Measurements from ENCODE around the gene FGFBP1. TPM values are rescaled to one million over a fixed set of nuclear protein-coding genes. Genes with fewer than 3 reads are reported as not detected.

The FGFBP1 gene
- total RNA-seq, 1 experiment from 2014 or later, result not detected

- no peaks in the 10 kb centered on the region for H3K4me1 ChIP-seq (ENCODE audit: low read length)
- no peak overlapping the region for H3K9ac ChIP-seq (ENCODE audit: low read length)
- no peak for DNase-seq
- H3K9me3 ChIP-seq (ENCODE audit: low read length), result no peaks in the 10 kb centered on the region
- H4K20me1 ChIP-seq (ENCODE audit: insufficient read depth, low read depth, low read length), result no peaks in the 10 kb centered on the region
- H3K4me2 ChIP-seq (ENCODE audit: low read depth, low read length, poor library complexity, severe bottlenecking), result no peak overlapping the region
- H3K79me2 ChIP-seq (ENCODE audit: low read length), result no peaks in the 10 kb centered on the region
- no peaks in the 10 kb centered on the region for H3K36me3 ChIP-seq (ENCODE audit: insufficient read depth, low read length)
- no peaks in the 10 kb centered on the region for H3K27me3 ChIP-seq (ENCODE audit: low read length)
- no peaks in the 10 kb centered on the region for H3K9me2 ChIP-seq (replicated peaks; ENCODE audit: insufficient read depth, low read length)
- no peak overlapping the region for H3K4me3 ChIP-seq (ENCODE audit: low read length)
- H2AFZ ChIP-seq (ENCODE audit: low read length), result no peak overlapping the region
- no peak overlapping the region for H3K27ac ChIP-seq (ENCODE audit: low read length)
Measured at GRCh38 chr4:15968551-15969300, 30.2 kb upstream of the FGFBP1 start.

GRCh38 chr4:15965325-15965724 is 26.8 kb upstream of the FGFBP1 start:
- H3K36me3 ChIP-seq (ENCODE audit: insufficient read depth, low read length), result no peaks in the 10 kb centered on the region
- H3K9ac ChIP-seq (ENCODE audit: low read length), result no peak overlapping the region
- no peaks in the 10 kb centered on the region for H3K79me2 ChIP-seq (ENCODE audit: low read length)
- no peak for DNase-seq
- no peaks in the 10 kb centered on the region for H3K9me3 ChIP-seq (ENCODE audit: low read length)
- no peak overlapping the region for H3K4me3 ChIP-seq (ENCODE audit: low read length)
- no peaks in the 10 kb centered on the region for H4K20me1 ChIP-seq (ENCODE audit: insufficient read depth, low read depth, low read length)
- no peaks in the 10 kb centered on the region for H3K4me1 ChIP-seq (ENCODE audit: low read length)
- no peak overlapping the region for H2AFZ ChIP-seq (ENCODE audit: low read length)
- no peaks in the 10 kb centered on the region for H3K27me3 ChIP-seq (ENCODE audit: low read length)
- no peak overlapping the region for H3K4me2 ChIP-seq (ENCODE audit: low read depth, low read length, poor library complexity, severe bottlenecking)
- H3K9me2 ChIP-seq (replicated peaks; ENCODE audit: insufficient read depth, low read length), result no peaks in the 10 kb centered on the region
- H3K27ac ChIP-seq (ENCODE audit: low read length), result no peak overlapping the region

- no peaks in the 10 kb centered on the region for H3K27me3 ChIP-seq (ENCODE audit: low read length)
- DNase-seq, result peak; percentile 54
- no peaks in the 10 kb centered on the region for H3K4me1 ChIP-seq (ENCODE audit: low read length)
Measured at GRCh38 chr4:15964159-15964558, 25.6 kb upstream of the FGFBP1 start.

DNA sequence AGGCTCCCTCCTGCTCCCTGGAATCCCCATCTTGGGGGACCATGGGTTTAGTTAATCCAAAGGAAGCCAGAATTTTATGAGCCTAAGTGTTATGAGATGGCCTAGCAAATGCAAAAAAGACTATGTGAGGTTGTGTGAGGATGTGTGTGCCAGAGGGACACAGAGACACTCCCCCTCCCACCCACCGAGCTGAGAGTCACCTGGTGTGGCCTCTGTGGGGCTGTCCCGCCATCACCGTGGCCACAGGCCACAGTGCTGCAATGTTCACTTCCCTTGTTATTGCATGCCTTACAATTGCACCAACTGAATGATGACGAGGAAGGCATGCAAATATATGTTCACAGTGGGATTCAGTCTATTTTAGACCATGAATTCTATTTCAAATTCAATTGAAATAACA is 25.0 kb upstream of the FGFBP1 start:
- H3K27me3 ChIP-seq (ENCODE audit: low read length), result no peaks in the 10 kb centered on the region
- H3K27ac ChIP-seq (ENCODE audit: low read length), result no peak overlapping the region

More at GRCh38 chr4:15964159-15964558, 25.6 kb upstream of the FGFBP1 start:
- no peaks in the 10 kb centered on the region for H3K79me2 ChIP-seq (ENCODE audit: low read length)
- H3K4me3 ChIP-seq (ENCODE audit: low read length), result no peak overlapping the region
- H3K9ac ChIP-seq (ENCODE audit: low read length), result no peak overlapping the region
- no peaks in the 10 kb centered on the region for H3K9me2 ChIP-seq (replicated peaks; ENCODE audit: insufficient read depth, low read length)
- H3K27ac ChIP-seq (ENCODE audit: low read length), result no peak overlapping the region
- no peaks in the 10 kb centered on the region for H4K20me1 ChIP-seq (ENCODE audit: insufficient read depth, low read depth, low read length)
- H3K36me3 ChIP-seq (ENCODE audit: insufficient read depth, low read length), result no peaks in the 10 kb centered on the region
- H2AFZ ChIP-seq (ENCODE audit: low read length), result no peak overlapping the region
- no peak overlapping the region for H3K4me2 ChIP-seq (ENCODE audit: low read depth, low read length, poor library complexity, severe bottlenecking)
- H3K9me3 ChIP-seq (ENCODE audit: low read length), result no peaks in the 10 kb centered on the region

GRCh38 chr4:15963001-15963451 is 24.5 kb upstream of the FGFBP1 start, which contains the start of gene FGFBP2:
FGFBP2 (minus strand) TSS chr4:15963175; CDS start chr4:15963129, 46 bp downstream.
- Histone ChIP-seq H3K36me3 (ENCODE audit: insufficient read depth, low read length) (no peaks in the 10 kb centered on the region), H3K4me1 (ENCODE audit: low read length) (no peaks in the 10 kb centered on the region), H3K9ac (ENCODE audit: low read length) (no peak within 1 kb of the TSS), H3K4me3 (ENCODE audit: low read length) (no peak within 1 kb of the TSS), H3K9me2 (replicated peaks; ENCODE audit: insufficient read depth, low read length) (no peaks in the 10 kb centered on the region), H3K27me3 (ENCODE audit: low read length) (no peaks in the 10 kb centered on the region), H3K27ac (ENCODE audit: low read length) (no peak within 1 kb of the TSS), H4K20me1 (ENCODE audit: insufficient read depth, low read depth, low read length) (no peaks in the 10 kb centered on the region), H3K4me2 (ENCODE audit: low read depth, low read length, poor library complexity, severe bottlenecking) (no peak within 1 kb of the TSS), H3K9me3 (ENCODE audit: low read length) (no peaks in the 10 kb centered on the region), H2AFZ (ENCODE audit: low read length) (no peak within 1 kb of the TSS), H3K79me2 (ENCODE audit: low read length) (no peaks in the 10 kb centered on the region)
- DNase-seq, result peak; percentile 76

More for the DNA sequence above, 25.0 kb upstream of the FGFBP1 start:
- Histone ChIP-seq H3K4me3 (ENCODE audit: low read length) (no peak overlapping the region), H3K36me3 (ENCODE audit: insufficient read depth, low read length) (no peaks in the 10 kb centered on the region), H3K9ac (ENCODE audit: low read length) (no peak overlapping the region), H4K20me1 (ENCODE audit: insufficient read depth, low read depth, low read length) (no peaks in the 10 kb centered on the region), H3K9me3 (ENCODE audit: low read length) (no peaks in the 10 kb centered on the region), H3K4me1 (ENCODE audit: low read length) (no peaks in the 10 kb centered on the region), H3K9me2 (replicated peaks; ENCODE audit: insufficient read depth, low read length) (no peaks in the 10 kb centered on the region), H2AFZ (ENCODE audit: low read length) (no peak overlapping the region), H3K4me2 (ENCODE audit: low read depth, low read length, poor library complexity, severe bottlenecking) (no peak overlapping the region), H3K79me2 (ENCODE audit: low read length) (no peaks in the 10 kb centered on the region)
- DNase-seq, result no peak

DNA sequence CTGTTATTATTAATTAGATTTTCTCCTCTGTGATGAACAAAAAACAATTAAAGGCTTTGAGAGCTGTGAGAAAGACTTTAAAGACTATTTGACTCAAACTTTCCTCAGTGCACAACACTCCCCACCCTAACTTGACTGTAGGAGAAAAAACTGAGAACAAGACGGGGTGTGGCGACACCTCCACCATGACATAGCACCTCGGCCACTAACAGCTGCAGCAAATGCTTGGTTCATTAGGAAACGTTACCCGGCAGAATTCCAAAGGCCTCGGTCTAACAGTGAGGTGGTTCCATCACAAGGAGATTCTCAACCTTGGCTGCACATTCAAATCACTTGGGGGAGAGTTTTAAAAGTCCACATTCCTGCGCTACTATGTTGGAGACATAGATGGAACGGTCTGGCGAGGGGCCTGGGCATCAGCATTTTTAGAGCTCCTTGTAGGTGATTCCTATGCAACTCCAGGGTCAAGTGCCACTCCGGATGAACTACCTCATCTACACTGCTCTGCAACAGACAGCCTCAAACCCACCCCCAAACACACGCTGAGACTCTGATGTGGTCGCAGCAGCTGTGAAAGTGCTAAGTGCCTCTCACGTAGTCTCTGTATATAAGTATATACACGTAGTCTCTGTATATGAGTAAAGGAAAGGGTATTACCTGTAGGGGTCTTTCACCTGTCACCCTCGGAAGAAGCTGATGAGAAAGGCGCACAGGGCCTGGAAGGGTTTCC is 23.4 kb upstream of the FGFBP1 start:
- no peak overlapping the region for H2AFZ ChIP-seq (ENCODE audit: low read length)
- H3K9me2 ChIP-seq (replicated peaks; ENCODE audit: insufficient read depth, low read length), result no peaks in the 10 kb centered on the region
- H3K4me1 ChIP-seq (ENCODE audit: low read length), result no peaks in the 10 kb centered on the region
- no peaks in the 10 kb centered on the region for H3K79me2 ChIP-seq (ENCODE audit: low read length)
- no peaks in the 10 kb centered on the region for H3K27me3 ChIP-seq (ENCODE audit: low read length)
- H3K4me2 ChIP-seq (ENCODE audit: low read depth, low read length, poor library complexity, severe bottlenecking), result no peak overlapping the region
- H4K20me1 ChIP-seq (ENCODE audit: insufficient read depth, low read depth, low read length), result no peaks in the 10 kb centered on the region
- no peaks in the 10 kb centered on the region for H3K9me3 ChIP-seq (ENCODE audit: low read length)
- DNase-seq, result no peak
- H3K9ac ChIP-seq (ENCODE audit: low read length), result no peak overlapping the region
- no peak overlapping the region for H3K27ac ChIP-seq (ENCODE audit: low read length)
- no peaks in the 10 kb centered on the region for H3K36me3 ChIP-seq (ENCODE audit: insufficient read depth, low read length)
- no peak overlapping the region for H3K4me3 ChIP-seq (ENCODE audit: low read length)

- no peak overlapping the region for H3K4me3 ChIP-seq (ENCODE audit: low read length)
- no peak overlapping the region for H3K4me2 ChIP-seq (ENCODE audit: low read depth, low read length, poor library complexity, severe bottlenecking)
- H2AFZ ChIP-seq (ENCODE audit: low read length), result no peak overlapping the region
- H3K79me2 ChIP-seq (ENCODE audit: low read length), result no peaks in the 10 kb centered on the region
- no peaks in the 10 kb centered on the region for H3K9me2 ChIP-seq (replicated peaks; ENCODE audit: insufficient read depth, low read length)
- no peaks in the 10 kb centered on the region for H3K9me3 ChIP-seq (ENCODE audit: low read length)
- H3K4me1 ChIP-seq (ENCODE audit: low read length), result peaks cover 2% of the 10 kb centered on the region; the same call in 1 of the 2 replicates
- H4K20me1 ChIP-seq (ENCODE audit: insufficient read depth, low read depth, low read length), result no peaks in the 10 kb centered on the region
- no peak overlapping the region for H3K9ac ChIP-seq (ENCODE audit: low read length)
- no peaks in the 10 kb centered on the region for H3K36me3 ChIP-seq (ENCODE audit: insufficient read depth, low read length)
- no peaks in the 10 kb centered on the region for H3K27me3 ChIP-seq (ENCODE audit: low read length)
- no peak for DNase-seq
- no peak overlapping the region for H3K27ac ChIP-seq (ENCODE audit: low read length)
Measured at GRCh38 chr4:15958562-15958961, 20.0 kb upstream of the FGFBP1 start.

- Histone ChIP-seq H3K36me3 (ENCODE audit: insufficient read depth, low read length) (no peaks in the 10 kb centered on the region), H3K4me3 (ENCODE audit: low read length) (no peak overlapping the region), H3K27me3 (ENCODE audit: low read length) (no peaks in the 10 kb centered on the region), H3K4me2 (ENCODE audit: low read depth, low read length, poor library complexity, severe bottlenecking) (no peak overlapping the region), H3K9me3 (ENCODE audit: low read length) (no peaks in the 10 kb centered on the region), H3K9me2 (replicated peaks; ENCODE audit: insufficient read depth, low read length) (no peaks in the 10 kb centered on the region), H3K27ac (ENCODE audit: low read length) (no peak overlapping the region), H3K9ac (ENCODE audit: low read length) (no peak overlapping the region), H3K4me1 (ENCODE audit: low read length) (peaks cover 2% of the 10 kb centered on the region; the same call in 1 of the 2 replicates), H2AFZ (ENCODE audit: low read length) (no peak overlapping the region), H3K79me2 (ENCODE audit: low read length) (no peaks in the 10 kb centered on the region), H4K20me1 (ENCODE audit: insufficient read depth, low read depth, low read length) (no peaks in the 10 kb centered on the region)
- peak; percentile 93 for DNase-seq
Measured at GRCh38 chr4:15956179-15956850, 17.8 kb upstream of the FGFBP1 start.
